Measurements from ENCODE around the gene SRGAP1.

DNA sequence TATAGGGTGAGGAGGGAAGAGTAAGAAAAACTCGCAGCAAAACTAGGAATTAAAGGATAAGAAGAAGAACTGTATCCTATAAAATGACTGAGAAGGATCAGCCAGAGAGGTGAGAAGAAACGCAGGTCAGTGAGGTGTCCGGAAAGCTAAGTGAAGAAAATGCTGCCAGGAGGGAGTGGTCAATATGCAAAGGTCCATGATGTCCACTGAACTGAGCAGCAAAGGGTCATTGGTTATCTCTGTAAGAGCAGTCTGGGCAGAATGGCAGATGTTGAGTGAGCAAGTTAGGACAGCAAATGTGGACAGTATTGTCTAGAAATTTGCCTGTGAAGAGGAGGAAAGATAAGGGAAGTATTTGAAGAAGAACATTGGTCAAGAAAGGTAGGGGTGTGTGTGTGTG, 155.4 kb downstream of the SRGAP1 start:
- TF ChIP-seq ZNF561 (tag by site-specific recombination; IDR thresholded peaks at IDR 0.05; ENCODE audit: borderline replicate concordance) (no peak), ZNF138 (tag by site-specific recombination; IDR thresholded peaks at IDR 0.05; ENCODE audit: borderline replicate concordance) (no peak), ZNF175 (tag by site-specific recombination; IDR thresholded peaks at IDR 0.05) (no peak), CTCF (tag by site-specific recombination; IDR thresholded peaks at IDR 0.05) (no peak), ZBTB7A (tag by site-specific recombination; IDR thresholded peaks at IDR 0.05; ENCODE audit: low read depth) (no peak), SP2 (tag by site-specific recombination; IDR thresholded peaks at IDR 0.05) (no peak), ZNF549 (tag by site-specific recombination; IDR thresholded peaks at IDR 0.05) (no peak)
- TF ChIP-seq, protein P1, sequence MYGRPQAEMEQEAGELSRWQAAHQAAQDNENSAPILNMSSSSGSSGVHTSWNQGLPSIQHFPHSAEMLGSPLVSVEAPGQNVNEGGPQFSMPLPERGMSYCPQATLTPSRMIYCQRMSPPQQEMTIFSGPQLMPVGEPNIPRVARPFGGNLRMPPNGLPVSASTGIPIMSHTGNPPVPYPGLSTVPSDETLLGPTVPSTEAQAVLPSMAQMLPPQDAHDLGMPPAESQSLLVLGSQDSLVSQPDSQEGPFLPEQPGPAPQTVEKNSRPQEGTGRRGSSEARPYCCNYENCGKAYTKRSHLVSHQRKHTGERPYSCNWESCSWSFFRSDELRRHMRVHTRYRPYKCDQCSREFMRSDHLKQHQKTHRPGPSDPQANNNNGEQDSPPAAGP (tag by site-specific recombination; IDR thresholded peaks at IDR 0.05) = no peak
